GM18498 (cell line): ENCODE results near the gene COBLL1.

Source experiments
- ATAC-seq: cut with Tn5 transposase; IDR thresholded peaks from one replicate; pipeline ENCODE4 v1.9.1; 2021; ENCODE audit warnings: mild to moderate bottlenecking, moderate library complexity; ENCODE audit not compliant: unreplicated experiment

COBLL1 gene

DNA sequence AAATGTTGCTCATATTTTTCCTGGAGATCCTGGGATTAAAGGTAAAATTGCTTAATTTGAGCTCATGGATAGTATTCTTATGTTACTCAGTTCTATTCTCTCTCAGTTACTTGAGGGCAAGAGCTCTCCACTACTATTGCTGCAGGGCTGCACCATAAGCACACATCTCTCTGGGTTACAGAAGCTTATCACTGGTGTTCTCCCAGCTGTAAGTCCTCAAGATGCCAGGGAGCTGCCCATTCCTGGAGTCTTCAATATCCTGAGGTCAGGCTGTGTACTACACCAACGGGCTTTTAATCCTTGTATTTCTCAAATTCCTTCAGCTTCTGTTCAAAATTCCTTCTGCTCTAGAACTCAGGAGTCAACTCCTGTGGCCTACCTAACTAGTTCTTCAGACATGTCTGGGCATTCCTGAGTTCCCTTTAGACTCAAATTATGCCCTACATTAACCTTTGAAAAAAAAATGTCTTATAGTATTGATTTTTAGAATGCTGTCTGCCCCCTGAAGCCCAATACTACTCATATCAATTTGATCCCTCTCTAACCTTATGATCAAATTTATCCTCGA lies 17.7 kb upstream of the COBLL1 start:
- no peak for ATAC-seq

DNA sequence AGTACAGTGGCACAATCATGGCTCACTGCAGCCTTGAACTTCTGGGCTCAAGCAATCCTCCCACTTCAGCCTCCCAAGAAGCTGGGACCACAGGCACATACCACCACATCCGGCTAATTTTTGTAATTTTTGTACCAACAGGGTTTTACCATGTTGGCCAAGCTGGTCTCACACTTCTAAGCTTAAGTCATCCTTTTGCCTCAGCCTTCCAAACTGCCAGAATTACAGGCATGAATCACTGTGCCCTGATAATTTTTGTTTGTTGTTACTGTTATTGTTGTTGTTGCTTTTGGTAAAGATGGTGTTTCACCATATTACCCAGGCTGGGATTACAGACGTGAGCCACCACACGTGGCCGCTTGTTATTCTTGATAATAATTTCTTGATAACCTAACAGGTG lies 10.5 kb upstream of the COBLL1 start:
- ATAC-seq: no peak

DNA sequence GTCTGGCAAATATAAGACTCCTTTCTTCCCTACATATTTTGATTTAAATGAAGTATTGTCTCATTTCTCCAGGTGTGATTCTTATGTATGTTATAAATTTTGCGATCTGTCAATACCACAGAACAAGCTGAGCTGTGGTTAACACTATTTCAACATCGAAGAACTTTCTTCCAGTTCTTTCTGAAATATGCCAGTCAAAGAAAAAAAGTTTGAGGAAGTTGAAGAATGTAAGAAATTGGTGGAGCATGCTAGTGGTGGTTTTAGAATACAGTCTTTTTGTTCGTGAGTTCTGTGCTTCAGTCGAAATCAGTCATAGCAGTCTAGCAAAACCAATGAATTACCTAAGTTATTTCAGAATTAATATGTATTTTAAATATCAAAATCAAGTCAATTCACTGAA lies 8.6 kb upstream of the COBLL1 start:
- no peak for ATAC-seq

DNA sequence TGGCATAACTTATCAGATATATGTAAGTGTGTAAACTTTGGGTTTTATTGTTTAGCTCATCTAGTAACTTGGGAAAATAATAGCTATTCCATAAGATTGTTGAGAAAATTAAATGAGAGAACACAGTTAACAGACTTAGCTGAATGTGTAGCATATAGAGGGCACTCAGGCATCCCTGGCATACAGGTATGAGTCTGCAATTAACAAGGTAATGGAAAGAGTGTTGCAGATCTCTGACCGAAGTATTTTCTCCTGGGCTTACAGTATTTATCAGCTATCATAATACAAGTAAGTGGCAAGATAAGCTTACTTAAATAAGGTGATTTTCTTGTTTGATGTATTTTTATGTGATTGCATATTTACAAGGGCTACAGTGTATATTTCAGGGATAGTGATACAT lies 7.9 kb upstream of the COBLL1 start:
- no peak for ATAC-seq

DNA sequence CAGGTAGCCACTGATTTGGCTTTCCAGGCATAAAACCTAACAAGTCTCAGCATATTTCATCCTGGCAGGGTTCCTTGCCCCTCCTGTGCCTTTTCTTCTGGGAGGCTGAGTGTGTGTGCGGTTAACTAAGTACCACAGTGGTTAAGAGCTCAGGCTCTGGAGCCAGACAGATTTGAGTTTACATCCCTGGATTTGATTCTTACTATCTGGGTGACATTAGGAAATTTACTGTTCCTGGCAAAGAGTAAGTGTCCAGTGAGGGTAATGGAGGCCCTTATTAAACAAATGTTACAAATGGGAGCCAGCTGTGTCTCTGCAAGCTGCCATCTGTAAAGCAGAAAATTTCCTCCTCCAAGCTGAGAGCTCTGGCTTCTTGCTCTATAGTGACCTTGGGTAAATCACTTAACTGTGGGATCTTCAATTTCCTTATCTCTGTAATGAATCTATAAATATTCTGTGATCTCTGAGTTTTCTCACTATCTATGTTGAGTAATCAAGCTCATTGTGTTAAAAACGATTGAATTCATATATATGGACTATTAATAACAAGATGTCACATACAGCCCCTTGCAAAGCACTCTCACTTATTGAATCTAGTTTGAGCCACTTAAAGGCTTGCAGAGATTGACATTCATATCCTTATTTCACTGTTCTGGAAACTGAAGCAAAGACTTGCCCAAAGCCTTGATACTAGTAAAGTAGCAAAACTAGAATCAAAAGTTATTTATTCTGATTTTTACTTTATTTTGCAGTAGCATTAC lies 6.5 kb upstream of the COBLL1 start:
- ATAC-seq: no peak

DNA sequence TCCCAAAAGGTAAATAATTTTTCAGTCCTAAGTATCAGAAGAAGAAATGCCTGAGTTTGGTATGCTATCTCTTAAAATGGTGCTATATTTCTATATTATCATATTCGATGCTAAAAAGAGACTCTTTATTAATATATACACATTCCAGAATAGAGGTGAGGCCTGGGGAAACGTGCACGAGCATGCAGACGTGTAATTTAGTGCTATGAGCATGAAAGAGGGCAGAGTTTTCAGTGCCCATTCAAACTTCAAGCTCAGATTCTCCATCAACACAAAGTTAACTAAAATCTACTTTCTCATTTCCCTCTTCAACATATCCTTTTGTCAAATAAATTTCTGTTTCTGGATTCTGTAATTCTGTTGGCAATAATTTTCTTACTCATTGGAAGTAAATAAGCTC lies 5.7 kb upstream of the COBLL1 start:
- ATAC-seq: no peak

DNA sequence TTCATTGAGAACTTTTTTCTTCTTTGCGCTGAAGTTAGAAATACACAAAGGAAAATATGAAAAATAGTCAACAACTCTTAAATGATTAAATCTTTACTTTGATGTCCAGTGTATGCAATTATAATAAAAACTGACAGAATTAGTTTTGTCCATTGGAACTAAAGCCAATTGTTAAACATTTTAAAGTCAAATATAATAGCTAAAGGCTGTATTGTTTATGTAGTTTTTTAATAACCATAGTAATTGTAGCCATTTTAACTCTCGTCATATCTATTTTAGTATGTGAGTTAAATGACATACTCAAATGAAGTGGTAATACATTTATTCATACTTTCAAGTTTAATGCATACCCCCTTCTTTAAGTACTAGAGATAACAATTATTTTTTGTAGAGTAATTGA lies 4.7 kb upstream of the COBLL1 start:
- no peak for ATAC-seq

DNA sequence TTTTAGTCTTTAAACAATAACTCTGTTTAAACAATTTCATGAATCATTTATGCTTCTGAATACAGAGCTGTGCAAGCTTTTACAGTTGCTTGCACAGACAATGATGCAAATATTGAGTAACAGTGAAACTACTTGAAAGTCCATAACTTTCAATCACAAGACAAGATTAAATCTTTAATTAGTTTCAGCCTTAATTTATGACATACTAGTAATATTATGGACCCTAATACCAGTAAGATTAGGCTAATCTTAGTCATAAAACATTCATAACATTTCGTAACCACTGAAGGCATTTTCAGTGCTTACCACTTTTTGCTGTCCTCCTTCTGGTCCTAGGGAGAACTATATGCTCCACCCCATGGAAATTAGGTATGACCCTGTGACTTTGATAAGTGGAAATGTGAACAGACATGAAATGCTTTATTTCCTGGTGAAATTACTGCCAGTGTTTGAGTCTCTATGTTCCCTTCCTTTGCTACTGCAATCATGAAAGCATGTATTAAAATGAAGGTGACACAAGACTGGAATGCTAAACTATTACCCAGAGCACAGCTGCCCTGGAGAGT lies 1.8 kb upstream of the COBLL1 start:
- ATAC-seq: no peak

DNA sequence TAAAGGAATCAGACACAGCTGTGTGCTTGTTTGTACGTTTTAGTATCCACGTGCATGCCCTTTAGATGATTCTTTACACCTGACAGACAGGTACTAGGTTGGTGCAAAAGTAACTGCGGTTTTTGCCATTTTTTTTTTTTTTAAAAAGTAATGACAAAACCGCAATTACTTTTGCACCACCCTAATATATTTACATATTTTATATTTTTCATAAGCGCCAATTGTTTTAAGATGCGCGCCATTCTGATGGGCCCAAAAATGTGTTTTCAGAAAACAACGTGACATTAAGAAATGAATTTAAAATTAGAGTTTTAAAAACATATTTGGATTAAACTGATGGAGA lies 972 bp upstream of the COBLL1 start:
- no peak for ATAC-seq

DNA sequence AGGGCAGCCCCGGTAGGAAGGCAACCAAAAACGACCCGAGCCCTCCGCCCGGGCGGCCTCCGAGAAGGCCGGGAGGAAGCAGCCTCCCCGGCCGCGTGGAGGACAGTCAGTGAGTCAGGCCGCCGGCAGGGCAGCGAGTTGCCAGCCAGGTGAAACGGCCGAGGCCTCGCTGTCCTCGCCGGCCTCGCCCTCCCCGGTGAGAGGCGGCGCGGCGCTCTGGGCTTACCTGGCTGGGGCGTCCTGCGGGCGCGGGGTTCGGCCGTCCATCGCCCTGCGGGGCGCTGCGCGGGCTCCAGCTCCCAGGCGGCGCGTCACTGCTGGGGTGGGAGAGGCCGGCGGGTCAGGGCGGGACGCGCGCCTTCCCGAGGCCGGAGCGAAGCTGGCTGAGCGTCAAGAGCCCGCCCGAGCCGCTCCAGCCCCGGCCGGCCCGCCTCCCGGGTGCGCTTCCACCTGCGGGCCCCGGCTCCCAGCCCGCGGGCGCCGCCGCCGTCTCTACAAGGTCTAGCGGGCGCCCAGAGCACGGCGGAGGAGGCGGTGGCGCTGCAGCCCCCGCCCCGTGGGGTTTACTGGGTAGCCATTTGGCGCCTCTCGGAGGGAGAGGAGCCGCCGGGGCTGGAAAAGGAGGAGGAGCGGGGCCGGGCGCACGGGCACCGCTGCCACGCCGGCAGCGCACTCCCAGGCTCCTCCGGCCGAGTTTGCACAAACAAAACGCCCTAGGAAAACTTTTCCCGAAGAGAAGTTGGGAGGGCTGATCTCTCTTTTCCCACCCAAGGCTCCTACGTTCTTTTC lies 499 bp downstream of the COBLL1 start:
- ATAC-seq: peak; percentile 64

DNA sequence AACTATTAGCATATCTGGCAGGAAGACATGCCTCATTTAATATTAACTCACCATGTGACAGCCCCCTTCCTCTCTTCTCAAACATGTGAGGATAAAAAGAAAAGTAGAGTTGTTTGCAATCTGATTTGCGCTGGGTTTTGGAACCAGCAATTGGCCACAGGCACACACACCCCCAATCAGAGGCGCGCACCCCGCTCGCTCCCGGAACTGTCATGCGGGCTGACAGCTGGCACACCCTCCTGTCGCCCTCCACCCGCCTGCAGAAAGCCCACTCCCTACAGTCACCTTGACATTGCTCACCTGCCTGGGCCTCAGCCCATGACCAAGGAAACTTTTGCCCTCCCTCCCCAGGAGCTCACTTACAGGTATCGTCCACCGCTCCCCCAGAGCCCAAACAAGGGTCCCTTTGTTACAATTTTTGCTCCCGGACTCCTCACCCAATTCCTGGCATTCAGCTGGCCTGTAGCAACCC lies 1.1 kb downstream of the COBLL1 start:
- ATAC-seq: no peak

DNA sequence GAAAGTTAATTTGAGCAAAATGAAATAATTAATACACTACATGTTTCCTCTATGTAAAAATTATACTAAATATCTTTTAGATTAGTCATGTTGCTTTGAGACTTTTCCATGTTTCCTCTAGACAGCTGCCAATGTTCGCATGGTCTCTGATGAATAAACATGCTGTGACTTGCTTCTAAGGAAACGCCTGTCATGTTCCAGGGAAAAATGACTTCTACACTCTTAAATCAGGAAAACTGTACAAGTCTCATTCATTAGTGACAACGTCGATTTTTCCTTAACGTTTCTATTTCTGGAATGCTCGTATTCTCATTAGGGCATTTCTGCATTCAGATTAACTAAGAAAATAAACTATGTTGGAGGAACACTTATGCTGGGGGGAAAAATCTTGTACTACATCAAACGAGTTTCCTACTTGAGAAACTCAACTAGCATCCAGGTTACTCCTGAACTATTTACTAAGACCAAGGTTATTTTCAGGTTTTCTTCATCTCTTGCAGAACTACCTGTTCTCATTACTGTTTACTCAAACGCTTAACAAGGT lies 1.6 kb downstream of the COBLL1 start:
- no peak for ATAC-seq

DNA sequence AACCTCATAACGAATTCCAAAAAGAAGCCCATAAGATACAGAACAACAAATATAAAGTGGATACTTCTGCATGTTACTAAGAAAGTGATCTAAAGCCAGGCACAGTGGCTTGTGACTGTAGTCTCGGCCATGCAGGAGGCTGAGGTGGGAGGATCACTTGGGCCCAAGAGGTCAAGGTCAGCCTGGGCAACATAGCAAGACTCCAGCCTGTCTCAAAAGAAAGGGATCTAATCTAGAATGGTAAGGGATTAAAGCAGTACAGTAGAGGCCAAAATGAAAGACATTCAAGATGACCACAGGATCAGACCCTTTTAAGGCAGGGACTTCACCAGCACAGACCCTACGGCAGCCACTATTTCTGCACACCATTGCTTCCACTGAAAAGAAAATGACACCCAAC lies 3.8 kb downstream of the COBLL1 start:
- no peak for ATAC-seq

DNA sequence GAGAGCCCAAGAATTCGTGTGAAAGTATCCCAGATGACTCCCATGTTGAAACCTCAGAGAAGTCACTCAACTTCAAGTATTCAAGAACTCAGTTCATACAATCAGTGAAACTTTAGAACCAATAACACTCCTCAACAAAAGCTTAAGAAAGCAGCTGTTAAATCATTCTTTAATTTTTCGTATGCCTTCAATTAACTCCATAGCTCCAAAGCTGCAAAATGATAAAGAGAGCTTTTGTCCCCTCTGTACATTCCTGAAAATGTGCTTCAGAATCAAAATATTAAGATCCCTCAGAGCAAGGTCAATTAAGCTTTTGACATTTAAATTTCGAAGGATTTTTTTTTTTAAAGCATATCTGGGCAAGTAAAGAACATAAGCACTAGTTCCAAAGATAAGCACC lies 4.7 kb downstream of the COBLL1 start:
- ATAC-seq: no peak

DNA sequence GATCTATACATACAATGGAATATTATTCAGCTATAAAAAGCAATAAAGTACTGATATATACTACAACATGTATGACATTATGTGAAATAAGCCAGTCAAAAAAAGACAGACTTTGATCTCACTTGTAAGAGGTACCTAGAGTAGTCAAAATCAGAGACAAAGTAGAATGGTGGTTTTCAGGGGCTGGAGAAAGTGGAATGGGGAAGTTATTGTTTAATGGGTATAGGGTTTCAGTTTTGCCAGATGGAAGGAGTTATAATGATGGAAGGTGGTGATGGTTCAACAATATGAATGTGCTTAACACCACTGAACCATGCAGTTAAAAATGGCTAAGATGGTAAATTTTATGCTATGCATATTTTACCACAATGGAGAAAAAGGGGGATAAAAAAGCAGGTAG lies 6.3 kb downstream of the COBLL1 start:
- ATAC-seq: no peak

DNA sequence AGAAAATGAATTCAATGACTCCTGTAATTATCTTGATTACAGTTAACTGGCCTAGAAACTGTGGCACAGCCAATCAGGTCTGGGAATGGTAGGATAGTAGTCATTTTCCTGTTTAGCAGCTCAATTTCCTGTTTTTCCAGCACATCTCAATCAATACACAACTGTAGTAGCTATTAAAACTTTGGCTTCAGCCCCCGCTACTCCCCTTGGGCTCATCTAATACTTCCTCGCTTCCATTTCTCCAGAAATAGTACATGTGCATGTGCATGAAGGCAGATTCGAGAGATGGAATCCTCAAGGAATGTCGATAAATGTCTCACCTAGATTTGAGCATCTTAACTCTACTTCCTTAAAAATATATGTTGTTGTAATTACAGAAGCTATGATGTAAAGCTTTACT lies 9.7 kb downstream of the COBLL1 start:
- no peak for ATAC-seq

DNA sequence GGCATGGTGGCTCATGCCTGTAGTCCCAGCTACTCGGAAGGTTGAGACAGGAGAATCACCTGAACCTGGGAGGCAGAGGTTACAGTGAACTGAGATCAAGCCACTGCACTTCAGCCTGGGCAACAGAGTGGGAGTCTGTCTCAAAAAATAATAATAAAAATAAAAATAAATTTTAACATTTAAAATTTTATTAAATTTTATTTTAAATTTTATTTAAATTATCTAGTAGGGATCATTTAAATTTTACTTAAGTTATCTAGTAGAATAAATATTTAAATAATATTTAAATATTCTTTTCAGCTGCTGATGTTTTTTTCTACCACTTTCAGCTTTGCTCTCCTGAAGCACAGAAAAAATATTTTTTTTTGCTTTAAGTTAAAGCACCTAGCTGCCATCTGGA lies 10.4 kb downstream of the COBLL1 start:
- ATAC-seq: no peak

DNA sequence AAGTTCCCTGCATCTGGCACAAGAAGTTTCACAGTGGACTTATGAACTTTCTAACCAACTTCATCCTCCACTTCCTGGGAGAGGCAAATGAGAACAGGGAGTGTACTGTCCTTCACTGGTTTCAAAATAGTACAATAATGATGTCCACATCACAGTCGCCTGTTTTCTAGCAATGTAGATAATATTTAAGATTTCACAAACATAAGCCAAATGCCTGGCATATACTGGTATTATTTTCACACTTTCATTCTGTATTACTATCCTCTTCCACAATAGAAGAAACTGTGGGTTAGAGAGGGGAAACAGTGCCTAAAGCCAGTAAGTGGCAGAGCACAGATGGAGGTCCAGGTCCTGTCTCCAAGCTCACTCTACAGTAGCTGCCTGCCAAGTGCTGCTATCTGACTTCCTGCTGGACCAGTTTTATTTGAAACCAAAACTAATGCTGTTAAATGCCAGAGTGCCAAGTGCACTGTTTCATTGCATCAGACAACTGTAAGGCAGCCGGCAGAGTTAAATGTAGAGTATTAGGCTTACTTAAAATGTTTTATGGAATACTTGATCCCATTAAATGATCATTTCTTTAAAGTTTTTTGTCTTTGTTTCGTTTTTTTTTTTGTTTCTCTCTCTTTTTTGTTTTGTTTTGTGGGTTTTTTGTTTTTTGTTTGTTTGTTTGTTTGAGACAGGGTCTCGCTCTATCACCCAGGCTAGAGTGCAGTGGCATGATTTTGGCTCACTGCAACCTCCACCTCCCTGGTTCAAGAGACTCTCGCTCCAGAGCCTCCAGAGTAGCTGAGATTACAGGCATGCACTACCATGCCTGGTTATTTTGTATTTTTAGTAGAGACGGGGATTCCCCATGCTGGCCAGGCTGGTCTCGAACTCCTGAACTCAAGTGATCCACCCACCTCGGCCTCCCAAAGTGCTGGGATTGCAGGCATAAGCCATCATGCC lies 15.1 kb downstream of the COBLL1 start:
- no peak for ATAC-seq

DNA sequence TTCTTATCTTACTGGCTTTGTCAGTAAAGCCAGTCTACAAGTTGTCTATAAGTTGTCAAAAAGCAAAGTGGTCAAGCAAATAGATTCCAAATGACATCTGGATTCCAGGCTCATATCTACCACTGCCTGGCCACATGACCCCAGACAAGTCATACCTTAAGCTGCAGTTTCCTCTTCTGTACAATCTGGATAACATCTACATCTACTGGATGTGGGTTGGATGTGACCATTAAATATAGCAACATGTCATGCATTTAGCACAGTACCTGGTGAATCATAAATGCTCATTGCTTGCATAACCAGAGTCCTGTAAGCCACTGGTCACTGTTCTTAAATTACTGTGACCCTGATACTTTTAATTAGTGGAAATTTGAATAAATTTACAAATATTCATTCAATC lies 16.8 kb downstream of the COBLL1 start:
- ATAC-seq: no peak

DNA sequence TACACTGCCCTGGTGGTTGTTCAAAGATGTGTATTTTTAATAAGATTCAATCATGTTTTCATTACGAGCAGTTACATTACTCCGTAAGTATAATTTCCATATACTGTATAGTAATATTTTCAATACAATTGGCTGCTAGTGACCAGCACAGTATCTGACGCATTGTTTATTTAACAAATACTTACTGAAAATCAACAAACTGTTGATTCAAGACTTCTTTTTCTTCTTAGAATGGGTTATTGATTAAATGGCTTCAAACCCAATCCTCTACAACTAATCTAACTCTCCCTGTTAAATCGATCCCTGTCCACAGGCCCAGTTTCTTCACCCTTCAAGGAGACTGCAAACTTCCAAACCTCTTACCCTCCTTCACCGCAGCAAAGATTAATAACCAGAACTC lies 18.5 kb downstream of the COBLL1 start:
- ATAC-seq: no peak
